SK-N-MC (cell line): Measurements from ENCODE around the gene PA2G4.
A peak's percentile ranks its signal among the peaks of the same experiment; 100 is the strongest.

ENCODE experiments used
- DNase-seq: peaks from one replicate; pipeline ENCODE4 v3.0.0-alpha.2; 2011; ENCODE audit warnings: low read depth, low spot score
- H3K27ac ChIP-seq: fragments of 200-600 bp; sonication (generic); 2 replicates; pipeline ENCODE4 v1.5.1; 2016; ENCODE audit warnings: mixed run types
- H3K36me3 ChIP-seq: fragments of 200-600 bp; sonication (generic); 2 replicates; pipeline ENCODE4 v1.6.1; 2017; ENCODE audit warnings: antibody characterized with exemption, low read length, mixed read lengths; ENCODE audit not compliant: insufficient read depth
- H3K4me3 ChIP-seq: fragments of 200-600 bp; sonication (generic); 2 replicates; pipeline ENCODE4 v1.5.1; 2016
- H3K9ac ChIP-seq: fragments of 200-600 bp; sonication (generic); 2 replicates; pipeline ENCODE4 v1.8.0; 2017; ENCODE audit warnings: mixed run types, mixed read lengths; ENCODE audit not compliant: insufficient read length
- H3K9me3 ChIP-seq: fragments of 200-600 bp; sonication (generic); 2 replicates; pipeline ENCODE4 v1.6.1; 2017; ENCODE audit warnings: low read depth, mild to moderate bottlenecking, antibody characterized with exemption, low read length, moderate library complexity, mixed read lengths
- EZH2 ChIP-seq: fragments of 200-600 bp; sonication (generic); IDR thresholded peaks from one replicate; pipeline ENCODE4 v1.6.1; 2017; ENCODE audit warnings: antibody characterized with exemption
- FOXP2 ChIP-seq: optimal IDR thresholded peaks from 2 replicates; pipeline ENCODE3; 2011; ENCODE audit warnings: mild to moderate bottlenecking, moderate library complexity; ENCODE audit not compliant: insufficient read depth; ENCODE audit errors: extremely low read length, control extremely low read depth
- POLR2AphosphoS5 ChIP-seq: IDR thresholded peaks from 2 replicates; pipeline ENCODE4 v1.6.1; 2012; ENCODE audit warnings: mild to moderate bottlenecking, low read depth, low read length, borderline replicate concordance

PA2G4 gene

DNA sequence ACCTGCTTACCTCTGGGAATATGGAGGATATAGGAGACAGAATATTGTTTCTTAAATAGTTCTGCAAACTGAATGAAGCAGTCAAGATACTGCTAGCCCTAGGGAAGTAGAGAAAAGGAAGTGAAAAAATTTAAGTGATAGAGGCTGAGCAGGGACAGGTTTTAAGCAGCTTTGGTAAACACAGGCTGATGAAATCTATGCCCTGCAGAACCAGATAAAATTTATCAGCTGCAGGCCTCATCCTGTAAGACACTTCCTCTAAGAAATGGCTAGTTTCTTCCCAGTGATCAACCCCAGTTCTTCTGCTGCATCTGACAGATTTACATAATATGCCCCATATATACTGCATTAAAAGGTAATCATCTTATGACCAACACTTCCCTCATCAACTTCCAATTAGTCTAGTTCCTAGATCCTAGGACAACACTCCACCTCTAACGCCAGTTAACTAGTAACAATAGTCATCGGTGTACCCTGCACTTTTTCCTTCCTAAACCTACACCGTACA lies 22.4 kb downstream of the PA2G4 start:
- Histone ChIP-seq H3K9ac (peak overlapping the region; percentile 84), H3K4me3 (peak overlapping the region; percentile 78), H3K27ac (peak overlapping the region; percentile 92), H3K9me3 (no peaks in the 10 kb centered on the region), H3K36me3 (peaks cover 14% of the 10 kb centered on the region)
- TF ChIP-seq POLR2AphosphoS5 (no peak), EZH2 (no peak), FOXP2 (no peak)
- DNase-seq = no peak

DNA sequence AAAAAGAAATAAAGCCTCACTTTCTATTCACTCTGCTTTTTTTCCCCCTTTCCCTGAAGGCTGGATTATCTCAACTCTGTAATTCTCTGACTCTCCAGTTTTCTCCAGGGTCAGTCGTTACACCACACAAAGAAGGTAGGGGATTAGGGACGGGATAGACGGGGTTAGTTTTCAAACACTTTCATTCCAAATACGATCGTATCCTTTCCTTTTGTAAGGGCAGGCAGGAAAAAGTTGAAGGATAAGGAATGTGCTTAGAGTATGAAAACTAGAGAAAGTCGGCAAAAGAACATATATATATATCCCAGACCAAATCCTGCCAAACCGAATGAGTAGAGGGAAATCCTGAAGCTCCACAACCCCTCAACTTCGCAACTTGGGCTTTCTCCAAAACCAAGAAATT lies 23.1 kb downstream of the PA2G4 start:
- Histone ChIP-seq H3K36me3 (peaks cover 21% of the 10 kb centered on the region), H3K9me3 (no peaks in the 10 kb centered on the region), H3K9ac (peak overlapping the region; percentile 84), H3K27ac (peak overlapping the region; percentile 92), H3K4me3 (peak overlapping the region; percentile 78)
- DNase-seq = no peak
- TF ChIP-seq POLR2AphosphoS5 = no peak
- TF ChIP-seq EZH2 = no peak
- TF ChIP-seq FOXP2 = no peak

DNA sequence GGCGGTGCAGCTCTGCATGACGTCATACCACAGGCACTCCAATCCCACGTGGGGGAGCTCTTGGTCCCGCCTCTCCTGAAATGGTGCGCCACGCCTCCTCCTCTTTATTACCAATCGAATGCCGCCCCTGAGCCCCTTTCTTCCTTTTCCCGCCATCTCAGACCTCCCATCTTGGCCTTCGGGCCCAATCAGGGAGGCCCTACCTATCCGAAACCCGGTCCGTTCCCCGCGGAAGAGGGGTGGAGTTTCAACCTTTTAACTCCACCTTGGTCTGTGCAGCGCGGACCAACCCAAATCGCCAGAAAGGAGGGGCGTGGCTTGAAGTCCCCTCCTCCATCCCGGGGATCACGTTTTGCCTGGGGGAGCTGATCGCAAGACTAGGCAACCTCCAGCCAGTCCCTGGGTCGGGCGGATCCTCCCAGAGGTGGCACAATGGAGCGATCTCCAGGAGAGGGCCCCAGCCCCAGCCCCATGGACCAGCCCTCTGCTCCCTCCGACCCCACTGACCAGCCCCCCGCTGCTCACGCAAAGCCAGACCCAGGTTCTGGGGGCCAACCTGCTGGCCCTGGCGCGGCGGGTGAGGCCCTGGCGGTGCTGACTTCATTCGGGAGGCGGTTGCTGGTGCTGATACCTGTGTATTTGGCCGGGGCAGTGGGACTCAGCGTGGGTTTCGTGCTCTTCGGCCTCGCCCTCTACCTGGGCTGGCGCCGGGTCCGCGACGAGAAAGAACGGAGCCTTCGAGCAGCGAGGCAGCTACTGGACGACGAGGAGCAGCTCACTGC lies 23.7 kb downstream of the PA2G4 start, which contains the start of gene ESYT1:
Gene ESYT1, plus strand, starts transcription at position 380 of the 782 bp plus-strand sequence. Its CDS starts 53 bp downstream, at position 433.
- no peak for TF ChIP-seq EZH2
- TF ChIP-seq POLR2AphosphoS5 = peak; percentile 90
- peak; percentile 33 for TF ChIP-seq FOXP2
- Histone ChIP-seq H3K9ac (peak within 1 kb of the TSS; percentile 84), H3K9me3 (no peaks in the 10 kb centered on the region), H3K27ac (peak within 1 kb of the TSS; percentile 92), H3K4me3 (peak within 1 kb of the TSS; percentile 89), H3K36me3 (peaks cover 25% of the 10 kb centered on the region)
- DNase-seq = peak; percentile 99

DNA sequence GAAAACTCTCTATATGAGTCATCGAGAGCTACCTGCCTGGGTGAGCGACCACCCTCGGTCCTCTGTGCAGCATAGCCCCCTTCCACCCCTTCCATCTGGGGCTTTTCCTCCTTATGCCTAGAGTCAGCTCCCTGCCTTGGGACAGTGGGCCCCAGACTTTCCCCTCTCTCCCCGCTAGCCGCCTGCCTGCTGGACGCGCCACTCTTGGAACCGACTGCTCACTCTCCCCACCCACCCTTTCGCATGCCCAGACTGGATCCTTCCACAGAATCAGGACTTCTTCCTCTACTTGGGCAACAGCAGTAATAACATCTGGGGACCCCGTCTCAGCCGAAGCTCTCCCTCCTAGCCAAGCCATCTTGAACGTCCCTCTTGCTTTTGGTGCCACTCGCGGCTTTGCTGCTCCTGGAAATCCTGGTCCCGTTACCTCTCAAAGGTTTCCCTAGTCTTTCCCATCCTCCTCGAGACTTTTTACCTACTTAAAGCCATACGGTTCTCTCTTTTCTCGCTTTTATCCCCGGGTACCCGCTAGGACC lies 24.4 kb downstream of the PA2G4 start:
- DNase-seq = no peak
- Histone ChIP-seq H3K36me3 (peaks cover 31% of the 10 kb centered on the region), H3K9me3 (no peaks in the 10 kb centered on the region), H3K4me3 (peak overlapping the region; percentile 89), H3K27ac (no peak overlapping the region), H3K9ac (peak overlapping the region; percentile 84)
- TF ChIP-seq EZH2 (no peak), POLR2AphosphoS5 (no peak)

DNA sequence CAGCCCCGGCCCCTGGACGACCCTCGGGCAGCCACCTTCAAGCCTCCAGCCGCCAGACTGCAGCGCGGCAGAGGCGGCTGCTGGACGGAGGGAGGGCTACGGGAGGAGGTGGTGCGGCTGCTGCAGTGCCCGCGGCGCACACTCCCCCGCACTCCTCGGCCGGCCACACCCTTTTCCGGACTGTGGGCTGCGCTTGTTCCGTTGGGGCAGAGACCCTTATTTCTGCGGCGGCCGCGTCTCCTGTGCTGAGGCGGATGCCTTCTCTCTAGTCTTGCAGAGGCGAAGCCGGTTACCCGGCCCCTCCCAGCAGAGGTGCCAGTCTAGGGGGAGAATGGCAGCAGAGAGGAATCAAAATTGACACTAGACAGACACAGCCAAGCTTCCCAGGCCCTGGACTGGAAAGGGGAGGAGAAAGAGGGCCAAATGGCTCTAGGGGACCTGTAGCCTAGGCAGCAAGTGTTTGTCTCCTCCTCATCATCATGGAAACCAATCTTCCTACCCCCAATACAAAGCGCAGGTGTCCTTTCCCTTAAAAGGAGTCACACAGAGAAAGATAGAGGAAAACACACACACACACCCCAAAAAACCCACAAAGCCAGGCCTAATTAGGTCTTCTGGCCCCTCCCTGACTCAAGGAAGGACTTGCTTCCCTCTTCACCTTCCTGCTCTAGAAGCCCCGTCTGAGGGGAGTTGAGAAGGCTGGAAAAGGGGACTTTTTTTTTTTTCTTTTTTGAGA lies 25.0 kb downstream of the PA2G4 start:
- Histone ChIP-seq H3K27ac (no peak overlapping the region), H3K9me3 (no peaks in the 10 kb centered on the region), H3K9ac (peak overlapping the region; percentile 84), H3K4me3 (peak overlapping the region; percentile 89), H3K36me3 (peaks cover 38% of the 10 kb centered on the region)
- no peak for TF ChIP-seq FOXP2
- peak; percentile 41; the same call in 1 of the 2 replicates for TF ChIP-seq POLR2AphosphoS5
- no peak for TF ChIP-seq EZH2
- no peak for DNase-seq

DNA sequence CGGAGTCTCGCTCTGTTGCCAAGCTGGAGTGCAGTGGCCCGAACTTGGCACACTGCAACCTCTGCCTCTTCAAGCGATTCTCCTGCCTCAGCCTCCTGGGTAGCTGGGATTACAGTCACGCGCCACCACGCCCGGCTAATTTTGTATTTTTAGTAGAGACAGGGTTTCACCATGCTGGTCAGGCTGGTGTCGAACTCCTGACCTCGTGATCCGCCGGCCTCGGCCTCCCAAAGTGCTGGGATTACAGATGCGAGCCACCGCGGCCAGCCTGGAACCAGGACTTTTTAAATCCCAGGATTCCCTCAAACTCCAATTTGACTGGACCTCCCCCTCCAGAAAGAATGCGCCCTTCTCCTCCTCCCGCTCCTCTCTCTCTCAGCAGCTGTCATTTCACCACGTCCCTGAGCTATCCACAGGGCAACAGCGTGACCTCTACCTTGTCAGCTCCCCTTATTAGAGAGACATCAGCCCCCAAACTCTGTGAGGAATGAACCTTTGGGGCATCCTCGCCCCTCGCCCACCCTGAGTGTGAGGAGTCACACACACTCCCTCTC lies 25.7 kb downstream of the PA2G4 start:
- no peaks in the 10 kb centered on the region for H3K9me3 ChIP-seq
- DNase-seq = no peak
- H3K36me3 ChIP-seq = peaks cover 42% of the 10 kb centered on the region
- peak overlapping the region; percentile 89; the same call in 1 of the 2 replicates for H3K4me3 ChIP-seq
- TF ChIP-seq EZH2 (no peak), POLR2AphosphoS5 (no peak), FOXP2 (no peak)
- H3K9ac ChIP-seq = no peak overlapping the region
- H3K27ac ChIP-seq = no peak overlapping the region

DNA sequence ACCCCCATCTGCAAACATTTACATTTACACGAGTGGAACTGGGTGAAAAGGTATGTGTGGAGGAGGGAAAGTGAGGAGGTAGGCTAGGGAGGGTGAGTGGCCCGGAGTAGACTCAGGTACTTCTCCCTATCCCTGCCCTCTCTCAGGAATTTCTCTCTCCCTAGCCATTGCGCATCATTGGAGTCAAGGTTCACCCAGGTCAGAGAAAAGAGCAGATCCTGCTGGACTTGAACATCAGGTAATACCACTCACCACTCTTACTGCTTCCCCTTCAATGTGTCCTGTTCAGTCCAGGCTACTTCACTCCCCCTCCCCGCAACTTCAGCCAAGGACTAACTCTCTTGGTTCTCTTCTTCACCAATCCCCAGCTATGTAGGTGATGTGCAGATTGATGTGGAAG lies 26.5 kb downstream of the PA2G4 start:
- Histone ChIP-seq H3K36me3 (peaks cover 42% of the 10 kb centered on the region), H3K9ac (no peak overlapping the region), H3K4me3 (no peak overlapping the region), H3K27ac (no peak overlapping the region), H3K9me3 (no peaks in the 10 kb centered on the region)
- DNase-seq = no peak
- TF ChIP-seq POLR2AphosphoS5 = no peak
- no peak for TF ChIP-seq EZH2
- no peak for TF ChIP-seq FOXP2

DNA sequence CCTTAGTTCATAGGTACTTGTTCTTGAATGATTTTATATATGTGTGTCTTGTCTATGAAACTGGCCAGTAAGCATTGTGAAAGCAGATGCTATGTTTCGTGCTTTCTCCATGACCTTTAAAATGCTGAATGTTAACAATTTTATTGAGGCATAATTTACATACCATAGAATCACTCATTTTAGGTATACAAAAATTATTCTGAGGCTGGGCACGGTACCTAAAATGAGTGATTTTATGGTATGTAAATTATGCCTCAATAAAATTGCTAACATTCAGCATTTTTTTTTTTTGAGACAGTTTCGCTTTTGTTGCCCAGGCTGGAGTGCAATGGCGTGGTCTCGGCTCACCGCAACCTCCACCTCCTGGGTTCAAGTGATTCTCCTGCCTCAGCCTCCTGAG lies 30.5 kb downstream of the PA2G4 start:
- H3K36me3 ChIP-seq = peaks cover 77% of the 10 kb centered on the region
- no peak for DNase-seq
- H3K27ac ChIP-seq = no peak overlapping the region
- no peak for TF ChIP-seq EZH2
- TF ChIP-seq POLR2AphosphoS5 = no peak
- TF ChIP-seq FOXP2 = no peak
- no peaks in the 10 kb centered on the region for H3K9me3 ChIP-seq
- H3K4me3 ChIP-seq = no peak overlapping the region
- no peak overlapping the region for H3K9ac ChIP-seq
